Effector memory CD8-positive, alpha-beta T cell (primary cell): Measurements from ENCODE around the gene CYP4A22.
"Not testable (repeated sequence)": the region's sequence is repeated elsewhere in the genome, so short reads cannot be mapped to it uniquely, and the experiment has no call there.

Source experiments
- ATAC-seq: fragments of 150-1000 bp; cut with Tn5 transposase; replicated peaks from 2 replicates; pipeline ENCODE4 v1.10.0; 2021; ENCODE audit warnings: mild to moderate bottlenecking, moderate library complexity
- DNase-seq, 3 experiments: peaks; one replicate each; pipeline ENCODE4 v3.0.0; 2021
- H3K27ac Mint-ChIP-seq, 2 donors: one replicate each; pipeline ENCODE4 v1.8.0; 2022; ENCODE audit warnings: mild to moderate bottlenecking in 2 of 2, mixed read lengths in 2 of 2, moderate library complexity in 2 of 2
- H3K27me3 Mint-ChIP-seq, 2 donors: one replicate each; pipeline ENCODE4 v1.8.0; 2022; ENCODE audit warnings: mixed read lengths in 2 of 2
- H3K36me3 Mint-ChIP-seq: one replicate; pipeline ENCODE4 v1.8.0; 2022; ENCODE audit warnings: mild to moderate bottlenecking, moderate library complexity, mixed read lengths; ENCODE audit not compliant: insufficient read depth
- H3K4me1 Mint-ChIP-seq, 2 donors: one replicate each; pipeline ENCODE4 v1.8.0; 2022; ENCODE audit warnings: low read depth in 2 of 2, mixed read lengths in 2 of 2
- H3K4me3 Mint-ChIP-seq, 2 donors: one replicate each; pipeline ENCODE4 v1.8.0; 2022; ENCODE audit warnings: mild to moderate bottlenecking in 2 of 2, mixed read lengths in 2 of 2, moderate library complexity in 2 of 2
- H3K9me3 Mint-ChIP-seq, 2 donors: one replicate each; pipeline ENCODE4 v1.8.0; 2022; ENCODE audit warnings: mixed read lengths in 2 of 2
- total RNA-seq, 9 experiments: gene quantifications; one replicate each; lab custom pipeline; 2026; lab: John Stamatoyannopoulos, UW

The CYP4A22 gene
- 0 reads per million in 9 experiments for total RNA-seq

GRCh38 chr1:47137198-47137597 lies at the start of gene CYP4A22:
TSS of gene CYP4A22 (plus strand) at chr1:47137441. CDS start at chr1:47137486, 45 bp downstream.
- no peaks in the 10 kb centered on the region for H3K4me1 Mint-ChIP-seq
- ATAC-seq (no peak), DNase-seq (no peak)
- no peaks in the 10 kb centered on the region for H3K9me3 Mint-ChIP-seq
- H3K27me3 Mint-ChIP-seq, result peaks cover 34 to 41% of the 10 kb centered on the region in 2 donors
- no peaks in the 10 kb centered on the region for H3K36me3 Mint-ChIP-seq
- H3K27ac Mint-ChIP-seq, result no peak within 1 kb of the TSS
- H3K4me3 Mint-ChIP-seq, result no peak within 1 kb of the TSS

GRCh38 chr1:47089356-47089755 lies 47.9 kb upstream of the CYP4A22 start:
- not testable (repeated sequence) for H3K27ac Mint-ChIP-seq, H3K4me1 Mint-ChIP-seq, H3K36me3 Mint-ChIP-seq, H3K9me3 Mint-ChIP-seq, ATAC-seq, H3K27me3 Mint-ChIP-seq, H3K4me3 Mint-ChIP-seq
- peak in 2 of 3 experiments; percentile 2 to 6 for DNase-seq

- not testable (repeated sequence) for H3K36me3 Mint-ChIP-seq, H3K4me3 Mint-ChIP-seq, H3K9me3 Mint-ChIP-seq, H3K4me1 Mint-ChIP-seq, DNase-seq, ATAC-seq, H3K27ac Mint-ChIP-seq
- peaks cover 0 to 11% of the 10 kb centered on the region in 2 donors for H3K27me3 Mint-ChIP-seq
Measured at GRCh38 chr1:47091476-47091875, 45.8 kb upstream of the CYP4A22 start.

- Mint-ChIP-seq H3K4me1 (no peaks in the 10 kb centered on the region), H3K36me3 (no peaks in the 10 kb centered on the region), H3K27ac (no peak overlapping the region), H3K4me3 (no peak overlapping the region), H3K9me3 (peaks cover 0 to 6% of the 10 kb centered on the region in 2 donors), H3K27me3 (peaks cover 17 to 36% of the 10 kb centered on the region in 2 donors)
- ATAC-seq, result no peak
- DNase-seq, result no peak
Measured at GRCh38 chr1:47104816-47105215, 32.4 kb upstream of the CYP4A22 start.

- peaks cover 20 to 41% of the 10 kb centered on the region in 2 donors for H3K27me3 Mint-ChIP-seq
- H3K4me3 Mint-ChIP-seq, result no peak overlapping the region
- H3K9me3 Mint-ChIP-seq, result peaks cover 0 to 6% of the 10 kb centered on the region in 2 donors
- H3K36me3 Mint-ChIP-seq, result no peaks in the 10 kb centered on the region
- ATAC-seq (no peak), DNase-seq (no peak)
- H3K27ac Mint-ChIP-seq, result no peak overlapping the region
- no peaks in the 10 kb centered on the region for H3K4me1 Mint-ChIP-seq
Measured at GRCh38 chr1:47106792-47107191, 30.4 kb upstream of the CYP4A22 start.

GRCh38 chr1:47107851-47108574 lies 29.2 kb upstream of the CYP4A22 start:
- not testable (repeated sequence) for H3K36me3 Mint-ChIP-seq, H3K4me1 Mint-ChIP-seq, H3K4me3 Mint-ChIP-seq, H3K9me3 Mint-ChIP-seq, H3K27ac Mint-ChIP-seq, DNase-seq, ATAC-seq
- H3K27me3 Mint-ChIP-seq, result peaks cover 25 to 37% of the 10 kb centered on the region in 2 donors

GRCh38 chr1:47109482-47109881 lies 27.8 kb upstream of the CYP4A22 start:
- H3K4me1 Mint-ChIP-seq, H3K9me3 Mint-ChIP-seq, H3K27ac Mint-ChIP-seq, H3K4me3 Mint-ChIP-seq, H3K36me3 Mint-ChIP-seq, ATAC-seq, DNase-seq: not testable (repeated sequence)
- H3K27me3 Mint-ChIP-seq, result peaks cover 32 to 42% of the 10 kb centered on the region in 2 donors

- H3K36me3 Mint-ChIP-seq, result no peaks in the 10 kb centered on the region
- no peak overlapping the region for H3K27ac Mint-ChIP-seq
- DNase-seq, result no peak
- no peaks in the 10 kb centered on the region for H3K9me3 Mint-ChIP-seq
- H3K4me3 Mint-ChIP-seq, result no peak overlapping the region
- no peaks in the 10 kb centered on the region for H3K4me1 Mint-ChIP-seq
- ATAC-seq, result no peak
- H3K27me3 Mint-ChIP-seq, result peaks cover 28% of the 10 kb centered on the region in 2 donors
Measured at GRCh38 chr1:47113178-47113577, 24.1 kb upstream of the CYP4A22 start.

- H3K27ac Mint-ChIP-seq, ATAC-seq, H3K4me3 Mint-ChIP-seq, H3K9me3 Mint-ChIP-seq, DNase-seq, H3K4me1 Mint-ChIP-seq, H3K36me3 Mint-ChIP-seq: not testable (repeated sequence)
- peaks cover 32 to 39% of the 10 kb centered on the region in 2 donors for H3K27me3 Mint-ChIP-seq
Measured at GRCh38 chr1:47121039-47121438, 16.2 kb upstream of the CYP4A22 start.

GRCh38 chr1:47124834-47125233 lies 12.4 kb upstream of the CYP4A22 start:
- H3K27me3 Mint-ChIP-seq, result peaks cover 30 to 54% of the 10 kb centered on the region in 2 donors
- H3K9me3 Mint-ChIP-seq, H3K4me3 Mint-ChIP-seq, DNase-seq, H3K27ac Mint-ChIP-seq, H3K4me1 Mint-ChIP-seq, ATAC-seq, H3K36me3 Mint-ChIP-seq: not testable (repeated sequence)

GRCh38 chr1:47126997-47127396 lies 10.2 kb upstream of the CYP4A22 start:
- not testable (repeated sequence) for H3K4me3 Mint-ChIP-seq, H3K27ac Mint-ChIP-seq, H3K4me1 Mint-ChIP-seq, H3K9me3 Mint-ChIP-seq, H3K36me3 Mint-ChIP-seq, ATAC-seq, DNase-seq
- H3K27me3 Mint-ChIP-seq, result peaks cover 32 to 60% of the 10 kb centered on the region in 2 donors

GRCh38 chr1:47128221-47128620 lies 9.0 kb upstream of the CYP4A22 start:
- Mint-ChIP-seq H3K36me3 (no peaks in the 10 kb centered on the region), H3K4me3 (no peak overlapping the region), H3K9me3 (peaks cover 0 to 2% of the 10 kb centered on the region in 2 donors), H3K27me3 (peaks cover 38 to 67% of the 10 kb centered on the region in 2 donors), H3K27ac (no peak overlapping the region), H3K4me1 (no peaks in the 10 kb centered on the region)
- no peak for ATAC-seq
- DNase-seq, result no peak

- ATAC-seq, H3K36me3 Mint-ChIP-seq, H3K9me3 Mint-ChIP-seq, H3K4me3 Mint-ChIP-seq, DNase-seq, H3K27ac Mint-ChIP-seq, H3K4me1 Mint-ChIP-seq: not testable (repeated sequence)
- H3K27me3 Mint-ChIP-seq, result peaks cover 39 to 68% of the 10 kb centered on the region in 2 donors
Measured at GRCh38 chr1:47128854-47129253, 8.4 kb upstream of the CYP4A22 start.

- not testable (repeated sequence) for ATAC-seq, DNase-seq, H3K9me3 Mint-ChIP-seq, H3K4me3 Mint-ChIP-seq, H3K4me1 Mint-ChIP-seq, H3K27ac Mint-ChIP-seq, H3K36me3 Mint-ChIP-seq
- H3K27me3 Mint-ChIP-seq, result peaks cover 44 to 64% of the 10 kb centered on the region in 2 donors
Measured at GRCh38 chr1:47129489-47130230, 7.6 kb upstream of the CYP4A22 start.
